Pancreas (tissue), 10 donors: ENCODE data around the gene CHST8. TPM values are rescaled to one million over a fixed set of nuclear protein-coding genes. Genes with fewer than 3 reads are reported as not detected.

Source experiments
- ATAC-seq, 4 donors: fragments of 200-7000 bp; cut with Tn5 transposase; one replicate each; pipeline versions ENCODE4 v1.8.0 to v1.9.1; 2020; ENCODE audit warnings: mild to moderate bottlenecking in 4 of 4, moderate library complexity in 4 of 4
- DNase-seq, 6 donors: peaks; one replicate each; pipeline ENCODE4 v3.0.0-alpha.2; 2020
- FAIRE-seq: peaks from 2 replicates; lab custom pipeline; 2012; peaks lifted over from hg19 to GRCh38; lab: Jason Lieb, UNC
- H3K27ac ChIP-seq, 4 donors: fragments of 200-600 bp; sonication (generic); 1 replicate in 3 of 4; 2 replicates in 1 of 4; pipeline versions ENCODE4 v1.5.0 to v1.8.0; 2020
- H3K27me3 ChIP-seq, 4 donors: fragments of 200-600 bp; one replicate each; pipeline ENCODE4 v1.8.0; 2021
- H3K36me3 ChIP-seq, 3 donors: fragments of 200-600 bp; sonication (generic) in 1 of 3; one replicate each; pipeline versions ENCODE4 v1.5.0 to v1.8.0; 2020 to 2021
- H3K4me1 ChIP-seq, 3 donors: fragments of 200-600 bp; one replicate each; pipeline ENCODE4 v1.8.0; 2021
- H3K4me3 ChIP-seq, 4 donors: fragments of 200-600 bp; sonication (generic) in 2 of 4; one replicate each; pipeline versions ENCODE4 v1.5.0 to v1.8.0; 2020 to 2021
- H3K9me3 ChIP-seq, 4 donors: fragments of 200-600 bp; one replicate each; pipeline ENCODE4 v1.8.0; 2021
- CTCF ChIP-seq, 4 donors: fragments of 200-600 bp; sonication (generic) in 3 of 4; IDR thresholded peaks; one replicate each; pipeline versions ENCODE4 v1.5.0 to v1.8.0; 2021; ENCODE audit warnings: antibody characterized with exemption in 4 of 4
- WGBS, 2 donors: extraction: QIAGEN DNeasy Blood & Tissue Kit; methylation state at CpG; one replicate each; pipeline ENCODE4 v1.1.7; 2013; 5-methylcytosine and 5-hydroxymethylcytosine counted together
- intact Hi-C, 3 donors: fragments of 100-400 bp; cut with DNase I; formaldehyde crosslinking; loops; one replicate each; pipeline versions ENCODE4 v1.11.1 to v1.14.2; 2022
- polyA plus RNA-seq, 2 donors: library from polyadenylated mRNA; stranded (reverse); fragments of 200-250 nt; gene quantifications; one replicate each; pipeline ENCODE4 v1.2.3, GENCODE V29; 2013
- total RNA-seq, 6 donors: library from RNA; stranded (reverse); fragmentation: NEBNext Ultra II Directional in 4 of 6; extraction: Animal tissue kit (Norgen Biotek cat#: 25700) in 4 of 6; gene quantifications; one replicate each; pipeline versions ENCODE4 v1.2.1 to v1.2.4, GENCODE V29; 2021 to 2023
- donor health status: healthy with polysubstance abuse.
- donor health status: DM: no; HTN: no; CAD: no; lungs with moderate emphysema.
- donor health status: DM: no; HTN: no; CAD: no.
- donor health status: control.
- donor health status: control.
- donor health status: Bipolar disorder and iron deficiency.
- donor health status: DM: yes; HTN: yes; CAD: no.
- donor health status: DM: no; HTN: no; CAD: no.
- donor health status: DM: no; HTN: no; CAD: no.
- donor health status: DM: yes; HTN: yes; CAD: no.

The CHST8 gene
- total and polyA plus RNA-seq, 8 donors, result 0.41 to 3.6 (median 0.89) TPM

- WGBS, 2 donors, result 41 to 62% methylated on average over 10 of the region's 10 CpGs
- intact Hi-C loops, result no loop called here
- no peak for FAIRE-seq
- ATAC-seq, result no peak
- Histone ChIP-seq H3K4me1 (no peaks in the 10 kb centered on the region), H3K4me3 (no peak overlapping the region), H3K9me3 (no peaks in the 10 kb centered on the region), H3K36me3 (no peaks in the 10 kb centered on the region), H3K27me3 (no peaks in the 10 kb centered on the region), H3K27ac (no peak overlapping the region)
- no peak for TF ChIP-seq CTCF (IDR thresholded peaks at IDR 0.05)
- DNase-seq, result no peak
These were observed 52.4 kb downstream of the CHST8 start for GRCh38 chr19:33673996-33674625.

- H3K36me3 ChIP-seq, result no peaks in the 10 kb centered on the region
- no peaks in the 10 kb centered on the region for H3K9me3 ChIP-seq
- H3K4me1 ChIP-seq, result no peaks in the 10 kb centered on the region
- no peak overlapping the region for H3K27ac ChIP-seq
- intact Hi-C loops, result no loop called here
- ATAC-seq (peak in 1 of 4 donors; percentile 12), DNase-seq (no peak), FAIRE-seq (no peak)
- no peaks in the 10 kb centered on the region for H3K27me3 ChIP-seq
- WGBS, 2 donors, result 46 to 74% methylated on average over 10 of the region's 10 CpGs
- no peak overlapping the region for H3K4me3 ChIP-seq
- TF ChIP-seq CTCF (IDR thresholded peaks at IDR 0.05), result no peak
These were observed 53.0 kb downstream of the CHST8 start for GRCh38 chr19:33674626-33675367.

- no peak for FAIRE-seq
- intact Hi-C loops, result no loop called here
- Histone ChIP-seq H3K36me3 (no peaks in the 10 kb centered on the region), H3K9me3 (no peaks in the 10 kb centered on the region), H3K4me1 (no peaks in the 10 kb centered on the region), H3K4me3 (no peak overlapping the region), H3K27ac (no peak overlapping the region), H3K27me3 (no peaks in the 10 kb centered on the region)
- TF ChIP-seq CTCF (IDR thresholded peaks at IDR 0.05), result no peak
- 38 to 59% methylated on average over 7 of the region's 7 CpGs for WGBS, 2 donors
- no peak for DNase-seq
- ATAC-seq, result peak in 2 of 4 donors; percentile 32 to 73
These were observed 53.9 kb downstream of the CHST8 start for GRCh38 chr19:33675501-33676124.

- TF ChIP-seq CTCF (IDR thresholded peaks at IDR 0.05), result no peak
- Histone ChIP-seq H3K27ac (no peak overlapping the region), H3K36me3 (no peaks in the 10 kb centered on the region), H3K9me3 (no peaks in the 10 kb centered on the region), H3K27me3 (no peaks in the 10 kb centered on the region), H3K4me1 (no peaks in the 10 kb centered on the region), H3K4me3 (no peak overlapping the region)
- DNase-seq (no peak), ATAC-seq (no peak), FAIRE-seq (no peak)
- WGBS, 2 donors, result 50 to 63% methylated on average over 7 of the region's 7 CpGs
- intact Hi-C loops, result no loop called here
These were observed 55.4 kb downstream of the CHST8 start for GRCh38 chr19:33676999-33677665.
